ENCODE results near the gene CCDC3. TPM values are rescaled to one million over a fixed set of nuclear protein-coding genes. Genes with fewer than 3 reads are reported as not detected.

CCDC3 gene
- total RNA-seq, 1 experiment from 2014 or later: not detected

DNA sequence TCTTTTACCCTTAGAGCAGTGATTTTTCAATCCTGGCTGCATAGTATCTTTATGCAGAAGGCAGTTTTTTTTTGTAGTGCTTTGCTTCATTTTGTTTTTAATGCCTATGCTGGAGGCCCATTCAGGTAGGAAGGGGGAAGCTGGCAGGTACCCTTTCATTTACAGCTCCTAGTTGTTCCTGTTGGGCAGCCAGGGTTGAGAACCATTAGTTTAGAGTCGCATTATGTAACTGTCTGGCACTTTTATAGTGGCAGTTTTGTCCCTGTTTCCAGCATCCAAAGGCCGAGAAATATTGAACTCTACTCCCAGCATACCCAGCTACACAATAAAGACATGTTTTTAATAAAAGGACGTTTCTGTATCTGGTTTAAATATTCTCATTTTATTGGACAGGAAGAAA lies 110.6 kb downstream of the CCDC3 start:
- POLR2A ChIA-PET (ENCODE audit: unreplicated experiment): no interaction called here

DNA sequence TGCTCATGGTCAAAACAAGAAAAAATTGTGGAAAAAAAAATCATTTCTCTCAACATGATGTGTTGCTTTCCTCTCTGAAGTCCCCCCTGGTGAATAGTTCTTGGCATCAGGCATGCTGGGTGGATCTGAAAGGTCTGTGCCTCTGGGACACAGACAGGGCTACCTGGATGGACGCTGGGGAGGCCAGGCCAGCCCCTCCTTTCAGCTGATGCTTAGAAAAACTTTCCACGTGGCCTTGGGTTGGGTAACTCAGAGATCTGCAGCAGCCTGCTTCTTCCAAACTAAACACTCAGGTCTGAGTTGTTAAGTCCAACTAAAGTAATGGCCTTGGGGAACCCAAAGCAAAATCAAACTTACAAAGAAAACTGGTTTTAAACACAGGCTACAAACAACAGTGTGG lies 113.0 kb downstream of the CCDC3 start:
- BruUV-seq (replicated peaks): no TSS peak
- intact Hi-C loops (cut with micrococcal nuclease): no loop called here
- no peak overlapping the region for H2AFZ ChIP-seq (ENCODE audit: low read length)
- no peak for DNase-seq
- no peak overlapping the region for H3K9ac ChIP-seq (ENCODE audit: low read length)
- H3K36me3 ChIP-seq (ENCODE audit: low read depth, low read length): no peaks in the 10 kb centered on the region
- H3K4me1 ChIP-seq (ENCODE audit: insufficient read depth, low read length): no peaks in the 10 kb centered on the region
- CTCF ChIA-PET: no interaction called here
- no peaks in the 10 kb centered on the region for H3K27me3 ChIP-seq (ENCODE audit: low read length)
- no peak overlapping the region for H3K27ac ChIP-seq (ENCODE audit: low read length)
- no peaks in the 10 kb centered on the region for H3F3A ChIP-seq (ENCODE audit: low read length, unreplicated experiment)
- H3K9me2 ChIP-seq (replicated peaks; ENCODE audit: low read length): no peaks in the 10 kb centered on the region
- no peaks in the 10 kb centered on the region for H3K79me2 ChIP-seq (ENCODE audit: low read length)
- no peaks in the 10 kb centered on the region for H4K20me1 ChIP-seq (ENCODE audit: low read length)
- no peak overlapping the region for H3K4me3 ChIP-seq (ENCODE audit: low read length)
- POLR2A ChIA-PET (ENCODE audit: unreplicated experiment): no interaction called here
- no peak for ATAC-seq
- H3K9me3 ChIP-seq (ENCODE audit: low read length): no peaks in the 10 kb centered on the region
- TF ChIP-seq EZH2phosphoT487 (IDR thresholded peaks at IDR 0.05; ENCODE audit: borderline replicate concordance, low read length) (no peak), EZH2 (IDR thresholded peaks at IDR 0.05; ENCODE audit: low read length, unreplicated experiment) (no peak)
- TF ChIP-seq, protein P1, sequence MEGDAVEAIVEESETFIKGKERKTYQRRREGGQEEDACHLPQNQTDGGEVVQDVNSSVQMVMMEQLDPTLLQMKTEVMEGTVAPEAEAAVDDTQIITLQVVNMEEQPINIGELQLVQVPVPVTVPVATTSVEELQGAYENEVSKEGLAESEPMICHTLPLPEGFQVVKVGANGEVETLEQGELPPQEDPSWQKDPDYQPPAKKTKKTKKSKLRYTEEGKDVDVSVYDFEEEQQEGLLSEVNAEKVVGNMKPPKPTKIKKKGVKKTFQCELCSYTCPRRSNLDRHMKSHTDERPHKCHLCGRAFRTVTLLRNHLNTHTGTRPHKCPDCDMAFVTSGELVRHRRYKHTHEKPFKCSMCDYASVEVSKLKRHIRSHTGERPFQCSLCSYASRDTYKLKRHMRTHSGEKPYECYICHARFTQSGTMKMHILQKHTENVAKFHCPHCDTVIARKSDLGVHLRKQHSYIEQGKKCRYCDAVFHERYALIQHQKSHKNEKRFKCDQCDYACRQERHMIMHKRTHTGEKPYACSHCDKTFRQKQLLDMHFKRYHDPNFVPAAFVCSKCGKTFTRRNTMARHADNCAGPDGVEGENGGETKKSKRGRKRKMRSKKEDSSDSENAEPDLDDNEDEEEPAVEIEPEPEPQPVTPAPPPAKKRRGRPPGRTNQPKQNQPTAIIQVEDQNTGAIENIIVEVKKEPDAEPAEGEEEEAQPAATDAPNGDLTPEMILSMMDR (conservative IDR thresholded peaks at IDR 0.05; ENCODE audit: low read depth, low read length): no peak
- no peak overlapping the region for H3K4me2 ChIP-seq (ENCODE audit: low read length)

More for the DNA sequence above, 110.6 kb downstream of the CCDC3 start:
- Histone ChIP-seq H3K79me2 (ENCODE audit: low read length) (no peaks in the 10 kb centered on the region), H2AFZ (ENCODE audit: low read length) (no peak overlapping the region), H3K27ac (ENCODE audit: low read length) (no peak overlapping the region), H4K20me1 (ENCODE audit: low read length) (no peaks in the 10 kb centered on the region), H3K4me2 (ENCODE audit: low read length) (no peak overlapping the region), H3F3A (ENCODE audit: low read length, unreplicated experiment) (no peaks in the 10 kb centered on the region), H3K4me3 (ENCODE audit: low read length) (no peak overlapping the region), H3K36me3 (ENCODE audit: low read depth, low read length) (no peaks in the 10 kb centered on the region), H3K9me2 (replicated peaks; ENCODE audit: low read length) (no peaks in the 10 kb centered on the region), H3K9ac (ENCODE audit: low read length) (no peak overlapping the region), H3K27me3 (ENCODE audit: low read length) (no peaks in the 10 kb centered on the region), H3K4me1 (ENCODE audit: insufficient read depth, low read length) (no peaks in the 10 kb centered on the region), H3K9me3 (ENCODE audit: low read length) (no peaks in the 10 kb centered on the region)
- TF ChIP-seq, protein P1 (conservative IDR thresholded peaks at IDR 0.05; ENCODE audit: low read depth, low read length): no peak
- TF ChIP-seq EZH2 (IDR thresholded peaks at IDR 0.05; ENCODE audit: low read length, unreplicated experiment) (no peak), EZH2phosphoT487 (IDR thresholded peaks at IDR 0.05; ENCODE audit: borderline replicate concordance, low read length) (no peak)
- DNase-seq: no peak
- BruUV-seq (replicated peaks): no TSS peak
- CTCF ChIA-PET: no interaction called here
- intact Hi-C loops (cut with micrococcal nuclease): no loop called here
- no peak for ATAC-seq

DNA sequence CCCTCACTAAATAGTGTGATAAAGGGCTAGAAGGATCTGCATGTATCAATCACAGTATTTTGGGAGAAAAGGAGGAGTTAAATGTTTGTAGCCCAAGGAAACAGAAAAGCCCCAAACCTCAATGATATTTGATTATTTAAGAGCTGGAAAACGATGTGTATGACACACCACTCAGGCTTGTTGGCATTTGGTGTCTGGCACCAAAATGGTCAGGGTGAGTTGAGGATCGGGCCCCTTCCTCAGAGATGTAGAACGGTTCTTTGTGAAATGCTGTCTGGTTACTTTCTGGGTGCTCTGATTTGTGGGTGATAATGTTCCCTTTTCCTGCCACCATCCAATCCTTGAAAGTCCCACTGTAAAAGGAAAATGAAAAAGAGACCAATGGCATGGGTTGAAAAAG lies 113.7 kb downstream of the CCDC3 start:
- Histone ChIP-seq H3K4me1 (ENCODE audit: insufficient read depth, low read length) (no peaks in the 10 kb centered on the region), H3K27ac (ENCODE audit: low read length) (no peak overlapping the region), H3K9me3 (ENCODE audit: low read length) (no peaks in the 10 kb centered on the region), H3K9me2 (replicated peaks; ENCODE audit: low read length) (no peaks in the 10 kb centered on the region), H3K9ac (ENCODE audit: low read length) (no peak overlapping the region), H3K36me3 (ENCODE audit: low read depth, low read length) (no peaks in the 10 kb centered on the region), H2AFZ (ENCODE audit: low read length) (no peak overlapping the region), H4K20me1 (ENCODE audit: low read length) (no peaks in the 10 kb centered on the region), H3K79me2 (ENCODE audit: low read length) (no peaks in the 10 kb centered on the region), H3K4me3 (ENCODE audit: low read length) (no peak overlapping the region), H3K4me2 (ENCODE audit: low read length) (no peak overlapping the region), H3K27me3 (ENCODE audit: low read length) (no peaks in the 10 kb centered on the region), H3F3A (ENCODE audit: low read length, unreplicated experiment) (no peaks in the 10 kb centered on the region)
- TF ChIP-seq, protein P1 (conservative IDR thresholded peaks at IDR 0.05; ENCODE audit: low read depth, low read length): no peak
- TF ChIP-seq EZH2 (IDR thresholded peaks at IDR 0.05; ENCODE audit: low read length, unreplicated experiment) (no peak), EZH2phosphoT487 (IDR thresholded peaks at IDR 0.05; ENCODE audit: borderline replicate concordance, low read length) (no peak)
- no TSS peak for BruUV-seq (replicated peaks)
- ChIA-PET POLR2A (ENCODE audit: unreplicated experiment) (no interaction called here), CTCF (no interaction called here)
- intact Hi-C loops (cut with micrococcal nuclease): no loop called here
- DNase-seq (no peak), ATAC-seq (no peak)
